ENCODE measurements around the gene GTPBP1. TPM values are rescaled to one million over a fixed set of nuclear protein-coding genes. Genes with fewer than 3 reads are reported as not detected.

Gene GTPBP1
- total RNA-seq: 41.9 and 51.8 TPM in 2 replicates

GRCh38 chr22:38705235-38706100, at the start of gene GTPBP1:
Gene GTPBP1, plus strand, starts transcription at chr22:38705944. Its CDS starts 12 bp downstream, at chr22:38705956.

GRCh38 chr22:38656256-38657044, 49.3 kb upstream of the GTPBP1 start, which contains the start of the genes CBY1 and FAM227A:
Gene CBY1, plus strand, starts transcription at chr22:38656638. Its CDS starts 11,417 bp downstream, at chr22:38668055.
Gene FAM227A, minus strand, starts transcription at chr22:38656392. Its CDS starts 6,224 bp downstream, at chr22:38650168.

GRCh38 chr22:38681582-38682335, 24.0 kb upstream of the GTPBP1 start, which contains the start of gene TOMM22:
Gene TOMM22, plus strand, starts transcription at chr22:38681957. Its CDS starts 22 bp downstream, at chr22:38681979.

GRCh38 chr22:38700789-38701628, 4.7 kb upstream of the GTPBP1 start, which contains the start of gene JOSD1:
Gene JOSD1, minus strand, starts transcription at chr22:38700943. Its CDS starts 956 bp downstream, at chr22:38699987.

GRCh38 chr22:38755911-38756532, 50.3 kb downstream of the GTPBP1 start, which contains the start of gene SUN2:
Gene SUN2, minus strand, starts transcription at chr22:38755998. Its CDS starts 3,370 bp downstream, at chr22:38752628.

Small RNAs within 50 kb of the gene (small RNA-seq; reads per million reads assigned to genes)
- not detected for gene AL021707.8

Other genes starting within 250 kb of the GTPBP1 start
- 123 and 124 TPM in 2 replicates for gene KDELR3, start 237.8 kb upstream of the GTPBP1 start, total RNA-seq
- 574 and 711 TPM in 2 replicates for gene DDX17, start 199.6 kb upstream of the GTPBP1 start, total RNA-seq
- 5.2 and 7.2 TPM in 2 replicates for gene DMC1, start 135.8 kb upstream of the GTPBP1 start, total RNA-seq
- 1.9 and 2.3 TPM in 2 replicates for gene FAM227A, start 49.6 kb upstream of the GTPBP1 start, total RNA-seq
- 12.5 and 13.0 TPM in 2 replicates for gene CBY1, start 49.3 kb upstream of the GTPBP1 start, total RNA-seq
- gene TOMM22, start 24.0 kb upstream of the GTPBP1 start, total RNA-seq: 40.2 and 44.9 TPM in 2 replicates
- gene JOSD1, start 5.0 kb upstream of the GTPBP1 start, total RNA-seq: 66.1 and 72.2 TPM in 2 replicates
- gene SUN2, start 50.1 kb downstream of the GTPBP1 start, total RNA-seq: 82.9 and 94.1 TPM in 2 replicates
- 18.5 and 18.6 TPM in 2 replicates for gene DNAL4, start 88.2 kb downstream of the GTPBP1 start, total RNA-seq
- 1.5 and 1.6 TPM in 2 replicates for gene NPTXR, start 138.1 kb downstream of the GTPBP1 start, total RNA-seq
- gene CBX6, start 166.3 kb downstream of the GTPBP1 start, total RNA-seq: 76.0 and 87.9 TPM in 2 replicates